Rectal smooth muscle tissue (tissue), 1 donor: Measurements from ENCODE around the gene MAP2K5.

Experiments used
- H3K27ac ChIP-seq: one replicate; pipeline ENCODE4 v1.7.0; 2013; ENCODE audit warnings: low read depth, low read length, inconsistent platforms
- H3K27me3 ChIP-seq: one replicate; pipeline ENCODE4 v1.7.0; 2013; ENCODE audit warnings: low read length; ENCODE audit not compliant: control insufficient read depth, insufficient read depth
- H3K36me3 ChIP-seq: one replicate; pipeline ENCODE4 v1.7.0; 2013; ENCODE audit warnings: low read length; ENCODE audit not compliant: control insufficient read depth, insufficient read depth
- H3K4me1 ChIP-seq: one replicate; pipeline ENCODE4 v1.7.0; 2013; ENCODE audit warnings: low read length; ENCODE audit not compliant: control insufficient read depth, insufficient read depth
- H3K4me3 ChIP-seq: one replicate; pipeline ENCODE4 v1.7.0; 2013; ENCODE audit warnings: low read length
- H3K9ac ChIP-seq: one replicate; pipeline ENCODE4 v1.7.0; 2013; ENCODE audit warnings: low read length

Gene MAP2K5

GRCh38 chr15:67831363-67831762 lies 288.9 kb downstream of the MAP2K5 start:
- Histone ChIP-seq H3K27ac (no peak overlapping the region), H3K4me3 (no peak overlapping the region), H3K4me1 (peaks cover 3% of the 10 kb centered on the region), H3K27me3 (peaks cover 77% of the 10 kb centered on the region), H3K36me3 (no peaks in the 10 kb centered on the region), H3K9ac (no peak overlapping the region)

- no peak overlapping the region for H3K27ac ChIP-seq
- no peak overlapping the region for H3K9ac ChIP-seq
- H3K4me1 ChIP-seq, result peaks cover 3% of the 10 kb centered on the region
- H3K27me3 ChIP-seq, result peaks cover 76% of the 10 kb centered on the region
- H3K36me3 ChIP-seq, result no peaks in the 10 kb centered on the region
- H3K4me3 ChIP-seq, result no peak overlapping the region
Measured at GRCh38 chr15:67832031-67832551, 289.6 kb downstream of the MAP2K5 start.

- no peaks in the 10 kb centered on the region for H3K36me3 ChIP-seq
- peaks cover 3% of the 10 kb centered on the region for H3K4me1 ChIP-seq
- H3K27me3 ChIP-seq, result peaks cover 70% of the 10 kb centered on the region
- H3K9ac ChIP-seq, result no peak overlapping the region
- H3K4me3 ChIP-seq, result peak overlapping the region; percentile 56
- H3K27ac ChIP-seq, result no peak overlapping the region
Measured at GRCh38 chr15:67832897-67833709, 290.6 kb downstream of the MAP2K5 start.

- no peak overlapping the region for H3K9ac ChIP-seq
- no peak overlapping the region for H3K27ac ChIP-seq
- H3K36me3 ChIP-seq, result no peaks in the 10 kb centered on the region
- H3K4me3 ChIP-seq, result peak overlapping the region; percentile 56
- peaks cover 64% of the 10 kb centered on the region for H3K27me3 ChIP-seq
- peaks cover 3% of the 10 kb centered on the region for H3K4me1 ChIP-seq
Measured at GRCh38 chr15:67833710-67834511, 291.4 kb downstream of the MAP2K5 start.

GRCh38 chr15:67834581-67835296 lies 292.2 kb downstream of the MAP2K5 start:
- no peaks in the 10 kb centered on the region for H3K36me3 ChIP-seq
- H3K4me1 ChIP-seq, result peaks cover 5% of the 10 kb centered on the region
- H3K27ac ChIP-seq, result no peak overlapping the region
- no peak overlapping the region for H3K9ac ChIP-seq
- H3K27me3 ChIP-seq, result peaks cover 58% of the 10 kb centered on the region
- peak overlapping the region; percentile 31 for H3K4me3 ChIP-seq

GRCh38 chr15:67835297-67836133 lies 293.0 kb downstream of the MAP2K5 start:
- Histone ChIP-seq H3K4me3 (peak overlapping the region; percentile 31), H3K27ac (no peak overlapping the region), H3K36me3 (no peaks in the 10 kb centered on the region), H3K9ac (no peak overlapping the region), H3K4me1 (peaks cover 5% of the 10 kb centered on the region), H3K27me3 (peaks cover 52% of the 10 kb centered on the region)

GRCh38 chr15:67836134-67836455 lies 293.6 kb downstream of the MAP2K5 start:
- peak overlapping the region; percentile 31 for H3K4me3 ChIP-seq
- H3K27ac ChIP-seq, result no peak overlapping the region
- peaks cover 48% of the 10 kb centered on the region for H3K27me3 ChIP-seq
- peaks cover 7% of the 10 kb centered on the region for H3K4me1 ChIP-seq
- H3K36me3 ChIP-seq, result no peaks in the 10 kb centered on the region
- no peak overlapping the region for H3K9ac ChIP-seq

GRCh38 chr15:67836477-67836876 lies 294.0 kb downstream of the MAP2K5 start:
- no peak overlapping the region for H3K4me3 ChIP-seq
- no peak overlapping the region for H3K27ac ChIP-seq
- H3K27me3 ChIP-seq, result peaks cover 44% of the 10 kb centered on the region
- no peaks in the 10 kb centered on the region for H3K36me3 ChIP-seq
- H3K9ac ChIP-seq, result no peak overlapping the region
- H3K4me1 ChIP-seq, result peaks cover 11% of the 10 kb centered on the region

GRCh38 chr15:67836955-67837354 lies 294.5 kb downstream of the MAP2K5 start:
- H3K4me1 ChIP-seq, result peaks cover 11% of the 10 kb centered on the region
- H3K36me3 ChIP-seq, result no peaks in the 10 kb centered on the region
- no peak overlapping the region for H3K9ac ChIP-seq
- H3K4me3 ChIP-seq, result no peak overlapping the region
- H3K27ac ChIP-seq, result no peak overlapping the region
- H3K27me3 ChIP-seq, result peaks cover 41% of the 10 kb centered on the region

GRCh38 chr15:67838789-67839332 lies 296.4 kb downstream of the MAP2K5 start:
- peak overlapping the region; percentile 98 for H3K4me3 ChIP-seq
- peaks cover 9% of the 10 kb centered on the region for H3K4me1 ChIP-seq
- no peak overlapping the region for H3K9ac ChIP-seq
- no peak overlapping the region for H3K27ac ChIP-seq
- no peaks in the 10 kb centered on the region for H3K36me3 ChIP-seq
- H3K27me3 ChIP-seq, result peaks cover 23% of the 10 kb centered on the region

GRCh38 chr15:67839499-67839928 lies 297.0 kb downstream of the MAP2K5 start:
- peak overlapping the region; percentile 98 for H3K27ac ChIP-seq
- H3K4me3 ChIP-seq, result peak overlapping the region; percentile 98
- peaks cover 16% of the 10 kb centered on the region for H3K27me3 ChIP-seq
- peaks cover 9% of the 10 kb centered on the region for H3K4me1 ChIP-seq
- H3K9ac ChIP-seq, result no peak overlapping the region
- H3K36me3 ChIP-seq, result no peaks in the 10 kb centered on the region
